Glutamatergic neuron (in vitro differentiated cells): ENCODE data around the gene TPO. TPM values are rescaled to one million over a fixed set of nuclear protein-coding genes. Genes with fewer than 3 reads are reported as not detected.

Experiments used
- DNase-seq: peaks from one replicate; pipeline ENCODE4 v3.0.0; 2022
- H3K27ac Mint-ChIP-seq: one replicate; pipeline ENCODE4 v1.8.0; 2020; ENCODE audit warnings: mild to moderate bottlenecking, mixed read lengths, inconsistent platforms; ENCODE audit not compliant: unreplicated experiment
- H3K27me3 Mint-ChIP-seq: one replicate; pipeline ENCODE4 v1.8.0; 2020; ENCODE audit warnings: mild to moderate bottlenecking, moderate library complexity, mixed read lengths, inconsistent platforms; ENCODE audit not compliant: unreplicated experiment
- H3K36me3 Mint-ChIP-seq: one replicate; pipeline ENCODE4 v1.8.0; 2020; ENCODE audit warnings: mild to moderate bottlenecking, mixed read lengths, inconsistent platforms; ENCODE audit not compliant: unreplicated experiment
- H3K4me1 Mint-ChIP-seq: one replicate; pipeline ENCODE4 v1.8.0; 2020; ENCODE audit warnings: mild to moderate bottlenecking, low read depth, mixed read lengths, inconsistent platforms; ENCODE audit not compliant: unreplicated experiment
- H3K4me3 Mint-ChIP-seq: one replicate; pipeline ENCODE4 v1.8.0; 2020; ENCODE audit warnings: mild to moderate bottlenecking, mixed read lengths, inconsistent platforms; ENCODE audit not compliant: unreplicated experiment
- H3K9me3 Mint-ChIP-seq: one replicate; pipeline ENCODE4 v1.8.0; 2020; ENCODE audit warnings: mild to moderate bottlenecking, moderate library complexity, mixed read lengths, inconsistent platforms; ENCODE audit not compliant: unreplicated experiment
- total RNA-seq: library from RNA; stranded (reverse); fragmentation: NEBNext Ultra II Directional; extraction: Animal tissue kit (Norgen Biotek cat#: 25700); gene quantifications from one replicate; pipeline ENCODE4 v1.2.1, GENCODE V29; 2021; ENCODE audit not compliant: unreplicated experiment
- TF ChIP-seq, protein P1 (sequence below): fragments of 200-600 bp; sonication (generic); IDR thresholded peaks from one replicate; pipeline ENCODE4 v1.5.0; 2021; ENCODE audit not compliant: partially characterized antibody, unreplicated experiment

Gene TPO
- total RNA-seq, 1 donor from 2014 or later: not detected

- Mint-ChIP-seq H3K27ac (no peak overlapping the region), H3K27me3 (peaks cover 3% of the 10 kb centered on the region), H3K9me3 (peaks cover 6% of the 10 kb centered on the region), H3K4me3 (no peak overlapping the region), H3K36me3 (peaks cover 7% of the 10 kb centered on the region), H3K4me1 (peaks cover 10% of the 10 kb centered on the region)
- no peak for DNase-seq
- TF ChIP-seq, protein P1, sequence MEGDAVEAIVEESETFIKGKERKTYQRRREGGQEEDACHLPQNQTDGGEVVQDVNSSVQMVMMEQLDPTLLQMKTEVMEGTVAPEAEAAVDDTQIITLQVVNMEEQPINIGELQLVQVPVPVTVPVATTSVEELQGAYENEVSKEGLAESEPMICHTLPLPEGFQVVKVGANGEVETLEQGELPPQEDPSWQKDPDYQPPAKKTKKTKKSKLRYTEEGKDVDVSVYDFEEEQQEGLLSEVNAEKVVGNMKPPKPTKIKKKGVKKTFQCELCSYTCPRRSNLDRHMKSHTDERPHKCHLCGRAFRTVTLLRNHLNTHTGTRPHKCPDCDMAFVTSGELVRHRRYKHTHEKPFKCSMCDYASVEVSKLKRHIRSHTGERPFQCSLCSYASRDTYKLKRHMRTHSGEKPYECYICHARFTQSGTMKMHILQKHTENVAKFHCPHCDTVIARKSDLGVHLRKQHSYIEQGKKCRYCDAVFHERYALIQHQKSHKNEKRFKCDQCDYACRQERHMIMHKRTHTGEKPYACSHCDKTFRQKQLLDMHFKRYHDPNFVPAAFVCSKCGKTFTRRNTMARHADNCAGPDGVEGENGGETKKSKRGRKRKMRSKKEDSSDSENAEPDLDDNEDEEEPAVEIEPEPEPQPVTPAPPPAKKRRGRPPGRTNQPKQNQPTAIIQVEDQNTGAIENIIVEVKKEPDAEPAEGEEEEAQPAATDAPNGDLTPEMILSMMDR: no peak
These were observed 65.3 kb downstream of the TPO start for GRCh38 chr2:1478311-1479305.

DNA sequence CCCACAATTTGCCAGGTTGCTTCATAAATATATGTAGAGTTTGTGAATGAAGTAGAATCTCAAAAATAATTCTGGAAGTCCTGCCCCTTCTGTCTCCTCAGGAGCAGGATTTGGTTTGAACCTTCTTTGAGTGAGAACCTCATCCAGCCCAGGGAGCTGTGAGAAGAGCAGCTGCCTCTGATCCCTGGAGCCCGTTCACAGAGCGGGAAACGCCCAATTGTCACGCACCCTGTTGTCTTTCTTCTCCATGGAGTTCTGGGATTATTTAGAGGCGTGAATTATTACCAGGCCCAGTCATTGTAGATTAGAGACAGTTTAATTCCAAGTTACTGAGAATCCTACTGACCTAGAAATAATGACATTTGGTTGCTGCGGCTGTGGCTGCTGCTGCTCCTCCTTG is 66.1 kb downstream of the TPO start:
- H3K27ac Mint-ChIP-seq: no peak overlapping the region
- peaks cover 6% of the 10 kb centered on the region for H3K9me3 Mint-ChIP-seq
- TF ChIP-seq, protein P1: no peak
- peaks cover 10% of the 10 kb centered on the region for H3K4me1 Mint-ChIP-seq
- no peak overlapping the region for H3K4me3 Mint-ChIP-seq
- DNase-seq: no peak
- peaks cover 3% of the 10 kb centered on the region for H3K27me3 Mint-ChIP-seq
- H3K36me3 Mint-ChIP-seq: peaks cover 7% of the 10 kb centered on the region

GRCh38 chr2:1480671-1481076 is 67.4 kb downstream of the TPO start:
- Mint-ChIP-seq H3K27me3 (peaks cover 3% of the 10 kb centered on the region), H3K36me3 (peaks cover 7% of the 10 kb centered on the region), H3K4me1 (peaks cover 10% of the 10 kb centered on the region), H3K4me3 (no peak overlapping the region), H3K9me3 (peaks cover 6% of the 10 kb centered on the region), H3K27ac (no peak overlapping the region)
- no peak for DNase-seq
- TF ChIP-seq, protein P1: no peak

DNA sequence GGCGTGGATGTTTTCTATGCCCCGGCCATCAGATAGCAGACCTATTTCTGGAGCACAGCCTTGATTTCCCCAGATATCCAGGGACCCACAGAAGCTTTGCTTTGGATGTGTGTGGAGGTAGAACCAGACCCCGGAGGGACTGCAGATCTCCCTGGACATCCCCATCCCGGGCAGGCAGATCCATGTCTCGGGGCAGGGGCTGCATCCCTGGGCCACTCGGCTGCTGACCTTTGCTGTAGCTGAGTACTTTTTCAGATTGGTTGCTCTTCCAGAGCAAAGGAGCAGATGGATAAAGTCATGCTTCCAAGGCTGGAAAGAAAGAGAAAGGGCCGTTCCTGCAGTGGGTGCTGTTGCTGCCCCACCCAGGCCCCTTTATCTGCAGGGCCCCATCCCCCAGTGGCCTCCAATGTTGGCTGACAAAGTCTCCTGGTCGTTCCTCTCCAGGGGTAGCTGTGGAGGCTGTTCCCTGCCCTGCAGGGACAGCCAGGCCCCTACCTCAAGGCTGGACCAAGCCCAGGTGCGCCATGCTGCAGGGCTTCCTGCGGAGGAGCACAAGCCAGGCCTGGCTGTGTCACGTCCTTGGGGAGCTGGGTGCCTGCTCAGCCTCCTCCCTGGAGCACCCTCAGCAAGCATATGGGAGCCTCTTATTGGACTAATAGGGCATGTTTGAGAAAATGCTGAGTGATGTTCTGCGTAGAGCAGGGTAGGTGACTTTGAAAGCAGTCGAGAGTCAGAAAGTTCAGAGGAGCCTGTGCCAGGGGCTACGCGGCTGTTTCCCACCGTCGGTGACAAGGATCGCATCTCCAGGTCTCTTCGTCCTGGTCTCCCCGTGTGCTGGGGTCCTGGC is 68.4 kb downstream of the TPO start:
- H3K4me1 Mint-ChIP-seq: peaks cover 10% of the 10 kb centered on the region
- H3K9me3 Mint-ChIP-seq: peaks cover 3% of the 10 kb centered on the region
- peaks cover 3% of the 10 kb centered on the region for H3K27me3 Mint-ChIP-seq
- H3K27ac Mint-ChIP-seq: no peak overlapping the region
- TF ChIP-seq, protein P1: no peak
- DNase-seq: no peak
- H3K4me3 Mint-ChIP-seq: no peak overlapping the region
- no peaks in the 10 kb centered on the region for H3K36me3 Mint-ChIP-seq
